ENCODE data around the gene HEY2.

DNA sequence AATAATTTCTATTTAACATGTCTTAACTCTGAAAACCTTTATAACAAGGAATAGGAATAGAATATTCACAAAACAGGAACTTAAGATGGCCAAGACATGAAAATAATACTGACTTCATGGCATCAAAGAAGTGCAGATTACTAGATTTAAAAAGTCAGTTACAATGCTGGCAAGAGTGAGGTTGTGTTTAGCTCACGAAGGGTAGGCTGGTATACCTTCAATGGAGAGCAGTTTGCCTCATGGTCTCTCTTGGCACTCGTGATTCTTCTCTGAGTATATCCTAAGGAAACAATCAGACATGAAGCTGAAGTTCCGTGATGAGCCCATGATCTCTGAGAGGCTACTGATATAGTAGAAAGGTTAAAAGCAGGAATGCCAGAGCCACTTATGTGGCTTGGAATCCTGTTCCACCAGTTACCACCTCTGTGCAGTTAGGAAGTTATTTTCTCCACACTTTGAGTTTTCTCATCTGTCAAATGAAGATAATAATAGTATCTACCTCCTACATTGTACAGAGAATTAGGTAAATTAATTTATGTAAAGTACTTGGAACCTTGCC lies 48.5 kb downstream of the HEY2 start:
- TF ChIP-seq, protein P1, sequence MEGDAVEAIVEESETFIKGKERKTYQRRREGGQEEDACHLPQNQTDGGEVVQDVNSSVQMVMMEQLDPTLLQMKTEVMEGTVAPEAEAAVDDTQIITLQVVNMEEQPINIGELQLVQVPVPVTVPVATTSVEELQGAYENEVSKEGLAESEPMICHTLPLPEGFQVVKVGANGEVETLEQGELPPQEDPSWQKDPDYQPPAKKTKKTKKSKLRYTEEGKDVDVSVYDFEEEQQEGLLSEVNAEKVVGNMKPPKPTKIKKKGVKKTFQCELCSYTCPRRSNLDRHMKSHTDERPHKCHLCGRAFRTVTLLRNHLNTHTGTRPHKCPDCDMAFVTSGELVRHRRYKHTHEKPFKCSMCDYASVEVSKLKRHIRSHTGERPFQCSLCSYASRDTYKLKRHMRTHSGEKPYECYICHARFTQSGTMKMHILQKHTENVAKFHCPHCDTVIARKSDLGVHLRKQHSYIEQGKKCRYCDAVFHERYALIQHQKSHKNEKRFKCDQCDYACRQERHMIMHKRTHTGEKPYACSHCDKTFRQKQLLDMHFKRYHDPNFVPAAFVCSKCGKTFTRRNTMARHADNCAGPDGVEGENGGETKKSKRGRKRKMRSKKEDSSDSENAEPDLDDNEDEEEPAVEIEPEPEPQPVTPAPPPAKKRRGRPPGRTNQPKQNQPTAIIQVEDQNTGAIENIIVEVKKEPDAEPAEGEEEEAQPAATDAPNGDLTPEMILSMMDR (conservative IDR thresholded peaks at IDR 0.05 in 1 of 2, IDR thresholded peaks at IDR 0.05 in 1 of 2; ENCODE audit: low read depth in 1 of 2, low read length in 2 of 2): no peak
- TF ChIP-seq EZH2 (IDR thresholded peaks at IDR 0.05; ENCODE audit: low read length, missing control alignments): no peak
